NCI-H524 (cell line): ENCODE results near the gene KIAA0753.

Source experiments
- DNase-seq, 2 experiments: peaks; one replicate each; lab custom pipeline; 2025; lab: John Stamatoyannopoulos, UW

KIAA0753 gene

GRCh38 chr17:6547336-6547735 lies 93.2 kb downstream of the KIAA0753 start:
- DNase-seq = peak; percentile 43 to 59

- DNase-seq = no peak
Observed at GRCh38 chr17:6546069-6546718, 94.3 kb downstream of the KIAA0753 start.

- no peak for DNase-seq
Observed at GRCh38 chr17:6545291-6545690, 95.2 kb downstream of the KIAA0753 start.

DNA sequence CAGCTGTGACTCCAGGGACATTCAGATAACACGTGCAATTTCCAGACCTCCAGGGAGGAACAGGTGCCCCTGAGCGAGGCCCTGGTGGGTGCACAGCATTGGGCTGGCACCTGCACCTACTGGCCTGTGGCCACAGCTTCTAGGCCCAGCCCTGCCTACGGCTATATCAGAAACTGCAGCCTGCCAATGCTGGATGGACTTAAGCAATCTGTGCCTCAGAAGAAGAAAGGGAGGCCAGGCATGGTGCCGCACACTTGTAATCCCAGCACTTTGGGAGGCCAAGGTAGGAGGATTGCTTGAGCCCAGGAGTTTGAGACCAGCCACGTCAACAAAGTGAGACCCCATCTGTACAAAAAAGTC lies 96.5 kb downstream of the KIAA0753 start:
- DNase-seq = no peak

DNA sequence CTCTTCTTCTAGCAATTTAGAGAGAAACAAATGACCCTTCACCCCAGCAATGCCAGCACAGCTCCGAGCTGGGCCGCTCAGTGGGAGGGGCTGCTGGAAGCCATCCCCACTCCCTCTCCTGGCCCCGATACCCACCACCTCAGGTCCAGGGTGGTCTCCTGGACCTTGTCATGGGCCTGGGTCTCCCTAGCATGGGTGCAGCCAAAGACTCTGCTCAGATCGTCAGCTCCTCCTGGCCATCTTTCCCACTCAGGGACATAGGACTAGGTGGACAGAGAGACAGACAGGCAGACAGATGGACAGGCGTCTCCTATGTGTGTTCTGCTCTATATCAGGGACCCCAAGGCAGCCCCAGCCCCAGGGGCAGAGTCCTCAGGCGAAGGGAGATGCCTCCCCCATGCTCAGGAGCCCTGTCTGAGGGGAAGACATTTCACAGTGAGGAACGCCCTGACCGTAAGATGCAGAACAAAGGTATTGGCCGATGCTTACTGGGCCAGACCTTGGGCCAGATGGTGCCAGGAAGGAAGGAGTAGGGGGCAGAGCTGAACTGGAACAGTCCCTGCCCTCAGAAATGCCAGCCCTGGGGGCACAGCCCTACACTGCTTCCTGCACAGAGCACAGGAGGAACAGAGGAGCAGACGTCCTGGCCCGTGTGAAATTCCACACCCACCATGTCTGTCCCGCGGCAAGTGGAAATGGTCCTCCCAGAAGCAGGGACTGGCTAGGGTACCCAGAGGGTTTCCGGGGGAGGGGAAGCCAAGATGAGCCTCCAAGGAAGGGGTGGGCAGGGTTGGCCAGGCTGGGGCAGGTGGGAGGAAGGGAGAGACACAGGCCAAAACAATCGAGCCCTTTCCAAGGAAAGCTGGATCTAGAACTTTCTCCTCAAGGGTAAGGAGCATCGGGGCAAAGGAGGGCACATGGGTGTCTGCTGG lies 97.2 kb downstream of the KIAA0753 start:
- no peak for DNase-seq

DNA sequence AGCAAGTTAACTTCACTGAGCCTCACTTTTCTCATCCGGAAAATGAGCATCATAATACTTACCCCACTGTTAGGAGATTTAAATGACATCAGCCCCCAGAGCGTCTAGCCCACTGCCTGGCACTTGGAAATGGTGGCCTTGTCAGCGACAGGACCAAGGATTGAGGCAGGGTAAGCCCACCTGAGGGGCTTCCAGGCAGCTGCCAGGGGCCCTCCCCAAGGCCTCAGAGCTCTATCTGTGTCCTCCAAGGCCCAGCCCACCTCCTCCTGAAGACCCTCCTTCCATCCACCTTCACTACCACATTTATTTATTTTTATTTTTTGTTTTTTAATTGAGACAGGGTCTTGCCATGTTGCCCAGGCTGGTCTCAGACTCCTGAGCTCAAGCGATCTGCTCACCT lies 97.9 kb downstream of the KIAA0753 start:
- DNase-seq = no peak

DNA sequence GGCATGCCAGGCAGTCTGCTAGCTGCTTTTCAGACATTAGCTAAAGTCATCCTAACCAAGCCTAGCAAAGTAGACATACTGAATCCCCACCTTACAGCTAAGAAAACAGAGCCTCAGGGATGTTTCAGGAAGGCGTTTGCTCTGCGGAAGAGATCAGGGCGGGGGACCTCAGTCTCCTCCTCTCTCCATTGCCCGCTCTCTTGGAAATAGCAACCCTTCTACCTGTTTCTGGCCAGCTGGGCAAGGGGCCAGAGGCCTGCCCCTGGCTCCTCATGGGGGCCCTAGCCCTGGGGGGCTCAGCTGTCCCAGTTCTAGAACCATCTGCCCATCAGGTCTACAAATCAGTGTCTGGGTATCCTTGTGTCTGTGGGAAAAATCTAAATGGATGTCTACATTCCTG lies 98.6 kb downstream of the KIAA0753 start:
- peak; percentile 1 to 46 for DNase-seq

DNA sequence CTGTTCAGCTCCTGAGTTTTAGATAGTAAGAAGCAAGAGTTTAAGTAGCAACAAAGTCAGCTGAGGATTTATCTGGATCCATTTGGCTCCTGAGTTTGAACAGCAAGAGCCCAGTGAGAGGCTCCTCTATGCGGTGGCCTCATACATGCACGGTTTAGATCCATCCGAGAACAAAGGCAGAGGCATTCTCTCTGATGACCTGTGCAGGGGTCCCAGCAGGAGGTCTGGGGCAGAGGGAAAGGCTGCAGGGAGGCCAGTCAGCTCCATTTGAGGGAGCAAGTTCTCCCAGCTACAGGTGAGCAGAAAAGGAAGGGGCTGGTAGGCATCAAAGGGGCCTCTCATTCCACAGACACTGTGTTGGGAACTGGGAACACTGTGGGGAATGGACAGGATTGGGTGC lies 100.6 kb downstream of the KIAA0753 start:
- no peak for DNase-seq

GRCh38 chr17:6536566-6537065 lies 103.9 kb downstream of the KIAA0753 start:
- no peak for DNase-seq

DNA sequence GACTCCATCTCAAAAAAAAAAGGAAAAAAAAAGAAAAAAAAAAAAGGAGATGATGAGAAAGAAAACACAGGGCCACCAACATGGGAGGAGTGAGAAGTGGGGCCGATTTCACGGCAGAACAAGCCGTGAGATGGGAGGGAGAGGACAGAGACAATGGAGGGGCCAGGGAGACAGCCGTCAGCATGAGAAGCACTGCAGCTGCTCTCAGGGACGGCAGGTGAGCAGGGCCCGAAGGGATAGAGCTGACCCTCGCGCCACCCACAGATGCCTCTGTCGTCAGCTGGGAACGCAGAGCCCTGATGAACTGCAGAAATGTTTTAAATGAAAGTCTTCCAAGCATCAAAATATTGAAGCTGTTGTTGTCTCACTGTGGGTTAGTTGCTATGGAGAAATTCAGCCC lies 104.5 kb downstream of the KIAA0753 start:
- DNase-seq = no peak

DNA sequence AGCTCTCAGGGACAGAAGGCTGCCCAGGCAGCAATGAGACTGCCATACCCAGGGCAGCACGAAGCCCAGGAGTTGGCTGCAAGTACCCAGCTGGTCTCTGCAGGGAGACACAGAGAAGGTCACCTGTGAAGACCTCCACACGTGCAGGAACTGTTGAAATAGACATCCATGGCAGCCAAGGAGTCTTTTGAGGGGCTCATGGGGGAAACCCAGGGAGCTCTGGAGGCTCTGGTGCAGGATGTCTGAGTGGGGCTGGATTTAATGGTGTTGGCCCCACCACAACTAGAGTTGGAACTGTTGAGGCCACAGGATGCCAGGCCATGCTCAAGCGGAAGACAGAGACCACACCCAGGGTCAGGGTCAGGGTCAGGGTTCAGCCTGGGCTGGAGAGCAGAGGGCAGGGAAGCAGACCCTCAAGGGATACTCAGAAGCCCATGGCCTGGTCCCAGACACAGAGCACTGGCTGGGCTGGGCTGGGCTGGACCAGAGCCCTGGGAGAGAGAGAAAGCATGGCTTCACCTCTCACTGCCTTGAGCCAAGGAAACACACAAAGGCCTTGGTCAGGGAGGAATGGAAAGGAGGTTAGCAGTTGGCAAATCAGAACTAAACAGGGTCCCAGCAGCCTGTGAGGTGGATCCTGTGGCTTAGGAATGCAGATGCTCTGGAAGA lies 105.5 kb downstream of the KIAA0753 start:
- no peak for DNase-seq

DNA sequence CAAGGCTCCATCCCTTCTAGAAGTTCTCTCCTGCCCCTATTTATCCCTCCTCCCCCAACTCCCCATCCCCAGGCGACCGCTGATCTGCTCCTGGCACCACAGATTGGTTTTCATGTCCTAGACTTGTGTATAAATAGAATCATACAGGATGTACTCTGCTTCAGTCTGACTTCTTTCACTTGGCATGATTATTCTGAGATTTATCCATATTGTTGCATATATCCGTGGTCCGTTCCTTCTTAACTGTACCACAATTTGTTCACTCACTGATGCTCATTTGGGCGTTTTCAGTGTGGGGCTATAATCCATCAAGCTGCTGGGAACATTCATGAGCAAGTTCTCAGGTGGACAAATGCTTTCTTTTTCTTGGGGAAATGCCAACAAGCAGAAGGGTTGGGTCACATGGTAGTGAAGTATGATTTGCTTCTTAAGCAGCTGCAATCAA lies 108.0 kb downstream of the KIAA0753 start:
- DNase-seq = no peak

GRCh38 chr17:6531575-6531974 lies 108.9 kb downstream of the KIAA0753 start:
- no peak for DNase-seq

- no peak for DNase-seq
Observed at GRCh38 chr17:6530324-6530920, 110.1 kb downstream of the KIAA0753 start.

- no peak for DNase-seq
Observed at GRCh38 chr17:6528557-6528956, 112.0 kb downstream of the KIAA0753 start.
